Effector CD4-positive, alpha-beta T cell (primary cell): ENCODE measurements around the gene TEAD3.

Experiments used
- DNase-seq: peaks from one replicate; pipeline ENCODE4 v3.0.0-alpha.2; 2020

The TEAD3 gene

GRCh38 chr6:35491558-35492257 lies 5.2 kb downstream of the TEAD3 start:
- DNase-seq: no peak

GRCh38 chr6:35490821-35491557 lies 5.9 kb downstream of the TEAD3 start:
- no peak for DNase-seq

- DNase-seq: no peak
Measured at GRCh38 chr6:35489995-35490791, 6.7 kb downstream of the TEAD3 start.

- DNase-seq: no peak
Measured at GRCh38 chr6:35489066-35489465, 7.8 kb downstream of the TEAD3 start.

- no peak for DNase-seq
Measured at GRCh38 chr6:35488517-35488862, 8.4 kb downstream of the TEAD3 start.

GRCh38 chr6:35487658-35488516 lies 9.0 kb downstream of the TEAD3 start:
- DNase-seq: no peak

GRCh38 chr6:35486005-35486925 lies 10.6 kb downstream of the TEAD3 start:
- DNase-seq: no peak

- DNase-seq: no peak
Measured at GRCh38 chr6:35485402-35485877, 11.4 kb downstream of the TEAD3 start.

GRCh38 chr6:35484921-35485392 lies 11.9 kb downstream of the TEAD3 start:
- no peak for DNase-seq

- no peak for DNase-seq
Measured at GRCh38 chr6:35483893-35484645, 12.8 kb downstream of the TEAD3 start.

- DNase-seq: no peak
Measured at GRCh38 chr6:35483490-35483889, 13.4 kb downstream of the TEAD3 start.

GRCh38 chr6:35483062-35483461 lies 13.8 kb downstream of the TEAD3 start:
- DNase-seq: no peak

- no peak for DNase-seq
Measured at GRCh38 chr6:35481226-35481625, 15.7 kb downstream of the TEAD3 start.

GRCh38 chr6:35480176-35480575 lies 16.7 kb downstream of the TEAD3 start:
- DNase-seq: no peak

GRCh38 chr6:35478259-35478658 lies 18.6 kb downstream of the TEAD3 start:
- DNase-seq: no peak

GRCh38 chr6:35477551-35478179 lies 19.2 kb downstream of the TEAD3 start:
- no peak for DNase-seq

GRCh38 chr6:35477028-35477427 lies 19.9 kb downstream of the TEAD3 start:
- no peak for DNase-seq

- DNase-seq: no peak
Measured at GRCh38 chr6:35476004-35476403, 20.9 kb downstream of the TEAD3 start.

GRCh38 chr6:35475573-35475972 lies 21.3 kb downstream of the TEAD3 start:
- no peak for DNase-seq

- DNase-seq: no peak
Measured at GRCh38 chr6:35474942-35475570, 21.8 kb downstream of the TEAD3 start.
